Measurements from ENCODE around the gene CNN2. TPM values are rescaled to one million over a fixed set of nuclear protein-coding genes. Genes with fewer than 3 reads are reported as not detected.

The CNN2 gene
- total and polyA plus RNA-seq, 2 of the 8 experiments (the other 6 are each of a cell fraction or from before 2014, with no cell fraction given), result 189 to 551 TPM

DNA sequence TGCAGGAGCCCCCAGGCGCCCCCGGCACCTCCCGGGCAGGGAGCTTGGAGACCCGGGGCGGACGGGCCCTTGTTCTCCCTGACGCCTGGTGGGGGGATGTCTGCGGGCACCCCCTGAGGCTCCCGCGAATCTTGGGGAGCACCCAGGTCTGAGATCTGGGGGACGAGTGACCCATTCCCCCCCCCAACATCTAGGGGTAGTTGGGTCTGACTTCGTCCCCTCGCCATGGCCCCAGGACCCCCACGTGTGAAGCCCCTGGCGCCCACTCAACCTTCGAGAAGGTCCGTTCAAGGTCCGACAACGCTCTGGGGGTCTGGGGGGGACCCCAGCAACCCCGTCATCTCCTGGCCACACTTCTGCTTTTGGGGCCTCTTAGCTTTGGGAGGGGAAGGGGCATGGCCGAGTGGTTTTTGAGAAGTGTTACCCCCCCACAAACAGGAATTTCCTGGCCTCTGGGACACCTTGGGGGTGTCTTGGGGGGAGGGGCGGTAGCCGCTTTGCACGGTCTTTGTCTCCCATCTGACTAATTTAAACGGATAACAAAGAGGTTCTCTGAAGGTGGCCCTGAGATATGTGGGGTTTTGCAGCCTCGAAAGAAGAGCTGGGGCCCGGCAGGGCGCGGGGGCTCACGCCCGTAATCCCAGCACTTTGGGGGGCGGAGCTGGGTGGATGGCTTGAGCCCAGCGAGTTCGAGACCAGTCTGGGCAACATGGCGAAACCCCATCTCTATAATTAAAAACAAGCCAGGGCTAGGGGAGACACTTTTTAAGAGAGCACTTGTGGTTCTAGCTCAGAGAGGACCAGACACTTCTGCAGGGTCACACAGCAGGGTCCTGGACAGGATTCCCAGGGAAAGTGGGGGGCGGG is 608 bp downstream of the CNN2 start:
- ChIA-PET CTCF (ENCODE audit: partially characterized antibody) (interaction anchor here (1.1 to 1.8 kb wide), 7 partner anchors 32 to 239 kb away, joined by 3 to 6 read pairs (median 3); no protein-coding TSS in a partner anchor), POLR2A (ENCODE audit: partially characterized antibody) (interaction anchor here (0.6 to 12.8 kb wide), 58 partner anchors 9 to 443 kb away, joined by 3 to 509 read pairs (median 4); partner anchors contain the start of genes ABCA7, ARHGAP45, ATP5F1D and CIRBP)
- H3K18ac ChIP-seq (ENCODE audit: extremely low read depth, low read length), result peak overlapping the region; percentile 83
- WGBS, 2 experiments (ENCODE audit: extremely low coverage in 1 of 2, insufficient coverage in 1 of 2, insufficient read length in 1 of 2, insufficient replicate concordance in 2 of 2, low coverage in 1 of 2, low lambda C conversion rate in 2 of 2, missing lambda C conversion rate in 1 of 2), result 2% methylated on average over 35 of the region's 36 CpGs; no CpG with 5 or more reads in 1 of the 2 experiments
- no peak overlapping the region for H2BK20ac ChIP-seq (ENCODE audit: low read length)
- H3K56ac ChIP-seq (replicated peaks; ENCODE audit: insufficient read length, low read depth, low read length), result peak overlapping the region; percentile 86
- no peak overlapping the region for H2AFZ ChIP-seq (ENCODE audit: low read length)
- H3K9me3 ChIP-seq (ENCODE audit: insufficient read depth in 2 of 2, low read depth in 1 of 2, low read length in 1 of 2), result no peaks in the 10 kb centered on the region
- peaks cover 8 to 10% of the 10 kb centered on the region in 2 experiments for H4K20me1 ChIP-seq (replicated peaks in 1 of 2; ENCODE audit: control insufficient read depth in 1 of 2, insufficient read depth in 2 of 2, low read length in 2 of 2)
- 0 out of 2 replicates have a peak overlapping the region, but pooled peaks have one; percentile 71 for H2BK5ac ChIP-seq (ENCODE audit: low read depth, low read length)
- peak overlapping the region; percentile 92 for H3K23ac ChIP-seq (ENCODE audit: insufficient read length)
- H3K14ac ChIP-seq (ENCODE audit: insufficient read length), result peak overlapping the region; percentile 63
- peak overlapping the region; percentile 89 to 99 (median 96) for H3K9ac ChIP-seq (replicated peaks in 1 of 4; ENCODE audit: extremely low read depth in 1 of 4, low read depth in 3 of 4, low read length in 3 of 4)
- peak overlapping the region; percentile 80; the same call in 1 of the 2 replicates for H2BK12ac ChIP-seq (ENCODE audit: low read depth, low read length)
- H3K4ac ChIP-seq (replicated peaks; ENCODE audit: insufficient read length, low read depth, low read length), result peak overlapping the region; percentile 44
- H2BK120ac ChIP-seq (replicated peaks; ENCODE audit: low read depth, low read length), result no peak overlapping the region
- peaks cover 0 to 9% (median 4%) of the 10 kb centered on the region in 4 experiments; a peak in 5 of 7 replicates for H3K4me1 ChIP-seq (replicated peaks in 1 of 4; ENCODE audit: control insufficient read depth in 3 of 4, insufficient read depth in 4 of 4, low read length in 3 of 4)
- DNase-seq (ENCODE audit: low read depth in 1 of 2, low spot score in 2 of 2) (no peak), FAIRE-seq (no peak)
- peak overlapping the region; percentile 94 for H3K27ac ChIP-seq (ENCODE audit: low read depth, low read length)
- peak overlapping the region; percentile 92; the same call in 1 of the 2 replicates for H2BK15ac ChIP-seq (ENCODE audit: low read length)
- peak overlapping the region; percentile 73 to 87 for H3K4me2 ChIP-seq (ENCODE audit: insufficient read depth in 1 of 2, low read depth in 2 of 2, low read length in 2 of 2)
- H2AK5ac ChIP-seq (ENCODE audit: low read depth, low read length), result no peak overlapping the region
- H4K8ac ChIP-seq (ENCODE audit: extremely low read depth, insufficient read depth, low read length), result peak overlapping the region; percentile 97; the same call in 1 of the 2 replicates
- peaks cover 12% of the 10 kb centered on the region for H3K23me2 ChIP-seq (ENCODE audit: low read depth, low read length)
- H3K79me2 ChIP-seq (ENCODE audit: control insufficient read depth in 1 of 2, insufficient read depth in 2 of 2, low read length in 2 of 2), result peaks cover 3 to 45% of the 10 kb centered on the region in 2 experiments; a peak in 3 of 4 replicates
- peaks cover 4 to 12% (median 9%) of the 10 kb centered on the region in 4 experiments; a peak in 6 of 8 replicates for H3K36me3 ChIP-seq (ENCODE audit: control insufficient read depth in 2 of 4, insufficient read depth in 4 of 4, low read length in 3 of 4)
- no peak overlapping the region for H4K5ac ChIP-seq (ENCODE audit: insufficient read length, low read depth, low read length)
- peak overlapping the region; percentile 85 to 99 (median 96) for H3K4me3 ChIP-seq (ENCODE audit: extremely low read depth in 1 of 4, insufficient read depth in 2 of 4, low read depth in 3 of 4, low read length in 4 of 4)
- H3K27me3 ChIP-seq (replicated peaks in 1 of 4; ENCODE audit: control insufficient read depth in 3 of 4, extremely low read depth in 1 of 4, insufficient read depth in 3 of 4, low read length in 3 of 4), result no peaks in the 10 kb centered on the region
- H4K91ac ChIP-seq (replicated peaks; ENCODE audit: insufficient read length, low read length), result no peak overlapping the region
- no peaks in the 10 kb centered on the region for H3K79me1 ChIP-seq (ENCODE audit: low read depth, low read length)
- TF ChIP-seq ASH2L (IDR thresholded peaks at IDR 0.05; ENCODE audit: low read length), result peak; percentile 49
- peak in 1 of 2 experiments; percentile 4 for TF ChIP-seq POLR2A (IDR thresholded peaks at IDR 0.05; ENCODE audit: control extremely low read depth in 1 of 2, low read depth in 2 of 2, low read length in 2 of 2)
- no peak for TF ChIP-seq SP4 (IDR thresholded peaks at IDR 0.05; ENCODE audit: low read length)
- peak; percentile 27; the same call in 1 of the 2 replicates for TF ChIP-seq KDM1A (IDR thresholded peaks at IDR 0.05; ENCODE audit: borderline replicate concordance, low read length)
- TF ChIP-seq POLR2AphosphoS5 (IDR thresholded peaks at IDR 0.05; ENCODE audit: low read depth, low read length), result no peak; the same call in 1 of the 2 replicates
- no peak for TF ChIP-seq SRF (IDR thresholded peaks at IDR 0.05; ENCODE audit: low read depth, low read length)
- no peak for TF ChIP-seq CBX8 (IDR thresholded peaks at IDR 0.05; ENCODE audit: borderline replicate concordance, low read depth, low read length)
- no peak for TF ChIP-seq CBX5 (IDR thresholded peaks at IDR 0.05; ENCODE audit: low read depth, low read length)
- TF ChIP-seq NRF1 (IDR thresholded peaks at IDR 0.05; ENCODE audit: low read depth, low read length), result no peak
- TF ChIP-seq CHD1 (IDR thresholded peaks at IDR 0.05; ENCODE audit: low read depth, low read length), result peak; percentile 54; the same call in 1 of the 2 replicates
- no peak for TF ChIP-seq TBP (IDR thresholded peaks at IDR 0.05; ENCODE audit: low read depth, low read length)
- TF ChIP-seq SIX5 (IDR thresholded peaks at IDR 0.05; ENCODE audit: low read depth, low read length), result no peak

Data from H1 (cell line).